GM23338 (cell line): ENCODE measurements around the gene GTF2F1.
"Not testable (repeated sequence)": the region's sequence is repeated elsewhere in the genome, so short reads cannot be mapped to it uniquely, and the experiment has no call there.

Source experiments
- EZH2 ChIP-seq: fragments of 200-600 bp; sonication (generic); IDR thresholded peaks from one replicate; pipeline ENCODE4 v1.8.0; 2017; ENCODE audit warnings: antibody characterized with exemption, mild to moderate bottlenecking, low read depth; ENCODE audit not compliant: unreplicated experiment
- EZH2phosphoT487 ChIP-seq: fragments of 200-600 bp; sonication (generic); IDR thresholded peaks from one replicate; pipeline ENCODE4 v1.8.1; 2018; ENCODE audit warnings: antibody characterized with exemption; ENCODE audit not compliant: unreplicated experiment
- POLR2AphosphoS5 ChIP-seq: IDR thresholded peaks from 2 replicates; pipeline ENCODE4 v1.6.1; 2016; ENCODE audit warnings: antibody characterized with exemption, low read depth
- REST ChIP-seq: IDR thresholded peaks from one replicate; pipeline ENCODE4 v1.6.1; 2018; ENCODE audit warnings: antibody characterized with exemption; ENCODE audit not compliant: unreplicated experiment
- ZNF114 ChIP-seq: fragments of 250-450 bp; sonication (Bioruptor Pico); IDR thresholded peaks from 2 replicates; pipeline ENCODE4 v1.5.0; 2020; ENCODE audit warnings: mild to moderate bottlenecking, moderate library complexity
- TF ChIP-seq, protein P1 (sequence below), 2 experiments: fragments of 200-600 bp in 1 of 2; sonication (generic) in 1 of 2; conservative IDR thresholded peaks; 2 replicates each; pipeline versions ENCODE4 v1.5.1 to v1.6.1; 2016 to 2017; ENCODE audit warnings: antibody characterized with exemption in 2 of 2, low read depth in 2 of 2, mild to moderate bottlenecking in 2 of 2, moderate library complexity in 1 of 2

DNA sequence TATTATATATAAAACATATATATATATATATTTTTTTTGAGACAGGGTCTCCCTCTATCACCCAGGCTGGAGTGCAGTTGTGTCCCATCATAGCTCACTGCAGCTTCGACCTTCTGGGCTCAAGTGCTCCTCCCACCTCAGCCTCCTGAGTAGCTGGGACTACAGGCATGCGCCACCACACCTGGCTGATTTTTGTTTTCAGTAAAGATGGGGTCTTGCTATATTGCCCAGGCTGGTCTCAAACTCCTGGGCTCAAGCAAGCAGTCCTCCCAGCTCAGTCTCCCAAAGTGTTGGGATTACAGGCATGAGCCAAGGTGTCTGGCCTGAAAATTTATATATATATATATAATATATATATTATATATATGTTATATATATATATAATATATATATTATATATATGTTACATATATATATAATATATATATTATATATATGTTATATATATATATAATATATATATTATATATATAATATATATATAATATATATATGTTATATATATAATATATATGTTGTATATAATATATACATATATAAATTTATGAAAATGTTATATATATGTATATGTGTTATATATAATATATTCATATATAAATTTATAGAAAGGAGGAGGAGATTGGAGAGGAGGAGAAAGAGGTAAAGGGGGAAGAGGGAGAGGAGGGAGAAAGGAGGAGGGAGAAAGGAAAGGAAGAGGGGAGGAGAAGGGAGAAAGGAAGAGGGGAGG, 35.9 kb upstream of the GTF2F1 start:
- TF ChIP-seq, protein P1, sequence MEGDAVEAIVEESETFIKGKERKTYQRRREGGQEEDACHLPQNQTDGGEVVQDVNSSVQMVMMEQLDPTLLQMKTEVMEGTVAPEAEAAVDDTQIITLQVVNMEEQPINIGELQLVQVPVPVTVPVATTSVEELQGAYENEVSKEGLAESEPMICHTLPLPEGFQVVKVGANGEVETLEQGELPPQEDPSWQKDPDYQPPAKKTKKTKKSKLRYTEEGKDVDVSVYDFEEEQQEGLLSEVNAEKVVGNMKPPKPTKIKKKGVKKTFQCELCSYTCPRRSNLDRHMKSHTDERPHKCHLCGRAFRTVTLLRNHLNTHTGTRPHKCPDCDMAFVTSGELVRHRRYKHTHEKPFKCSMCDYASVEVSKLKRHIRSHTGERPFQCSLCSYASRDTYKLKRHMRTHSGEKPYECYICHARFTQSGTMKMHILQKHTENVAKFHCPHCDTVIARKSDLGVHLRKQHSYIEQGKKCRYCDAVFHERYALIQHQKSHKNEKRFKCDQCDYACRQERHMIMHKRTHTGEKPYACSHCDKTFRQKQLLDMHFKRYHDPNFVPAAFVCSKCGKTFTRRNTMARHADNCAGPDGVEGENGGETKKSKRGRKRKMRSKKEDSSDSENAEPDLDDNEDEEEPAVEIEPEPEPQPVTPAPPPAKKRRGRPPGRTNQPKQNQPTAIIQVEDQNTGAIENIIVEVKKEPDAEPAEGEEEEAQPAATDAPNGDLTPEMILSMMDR (conservative IDR thresholded peaks at IDR 0.05; ENCODE audit: low read depth in 2 of 2): not testable (repeated sequence)
- not testable (repeated sequence) for TF ChIP-seq ZNF114 (CRISPR knock-in tag); REST; EZH2; EZH2phosphoT487; POLR2AphosphoS5
